Sigmoid colon (tissue), 4 donors: Measurements from ENCODE around the gene OR2A25.

Source experiments
- CTCF ChIP-seq, 4 experiments: fragments of 450-650 bp in 3 of 4; fragments of 200-600 bp in 1 of 4; IDR thresholded peaks; one replicate each; pipeline ENCODE4 v1.5.1; 2016 to 2019; ENCODE audit warnings: antibody characterized with exemption in 4 of 4, mild to moderate bottlenecking in 3 of 4, moderate library complexity in 2 of 4
- EP300 ChIP-seq, 4 donors: sonication (generic); formaldehyde crosslinking; IDR thresholded peaks; one replicate each; pipeline ENCODE4 v1.6.1; 2017; ENCODE audit warnings: antibody characterized with exemption in 4 of 4
- POLR2A ChIP-seq, 2 donors: fragments of 450-650 bp; IDR thresholded peaks; one replicate each; pipeline ENCODE4 v1.6.1; 2016; ENCODE audit warnings: antibody characterized with exemption in 2 of 2, mild to moderate bottlenecking in 2 of 2, moderate library complexity in 2 of 2
- POLR2AphosphoS5 ChIP-seq, 4 donors: sonication (generic); formaldehyde crosslinking; IDR thresholded peaks; one replicate each; pipeline ENCODE4 v1.6.1; 2017; ENCODE audit warnings: antibody characterized with exemption in 4 of 4

DNA sequence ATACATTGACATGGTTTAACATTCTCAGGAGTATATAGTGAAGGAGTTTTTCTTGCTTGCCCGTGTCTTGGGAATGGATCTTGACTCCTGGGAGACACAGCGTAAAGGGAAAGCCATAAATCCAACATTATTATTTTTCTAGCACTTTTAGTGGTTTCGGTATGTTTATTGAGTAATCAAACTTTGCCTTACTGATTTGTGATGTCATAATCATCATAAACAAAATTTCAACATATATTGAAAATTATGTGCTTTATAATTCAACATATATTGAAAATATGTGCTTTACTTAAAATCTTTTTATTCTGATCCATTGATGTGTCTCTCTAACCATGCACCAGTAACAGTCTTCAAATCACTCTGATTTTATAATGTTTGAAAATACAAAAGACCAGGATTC, 41.1 kb upstream of the OR2A25 start:
- TF ChIP-seq CTCF (IDR thresholded peaks at IDR 0.05): no peak
- TF ChIP-seq POLR2AphosphoS5 (IDR thresholded peaks at IDR 0.05): no peak
- no peak for TF ChIP-seq POLR2A (IDR thresholded peaks at IDR 0.05)
- no peak for TF ChIP-seq EP300 (IDR thresholded peaks at IDR 0.05)
